GM12878 (cell line): Measurements from ENCODE around the gene OR5T2. TPM values are rescaled to one million over a fixed set of nuclear protein-coding genes. Genes with fewer than 3 reads are reported as not detected.

Experiments used
- EED ChIP-seq: sonication (generic); IDR thresholded peaks from 2 replicates; pipeline ENCODE4 v1.6.1; 2016; ENCODE audit warnings: antibody characterized with exemption, low read depth
- polyA plus RNA-seq, 11 experiments: library from polyadenylated mRNA; depleted of rRNA in 4 of 11; unstranded in 6 of 11; stranded (reverse) in 5 of 11; fragments of >200 nt; fragmentation: Nextera tagmentation in 4 of 11; fragmentation: Illumina TruSeq in 1 of 11; extraction: Ambion mirVana in 4 of 11; extraction: Trizol in 1 of 11; gene quantifications; 1 replicate in 1 of 11; 2 replicates in 10 of 11; pipeline versions ENCODE4 v1.2.1 to v1.2.3, GENCODE V29; 2011 to 2016; ENCODE audit warnings: inconsistent platforms in 2 of 11, missing spikeins in 2 of 11, low read depth in 1 of 11
- total RNA-seq, 4 experiments: library from RNA; depleted of rRNA in 3 of 4; stranded (reverse); fragments of >200 nt in 3 of 4; fragmentation: Illumina TruSeq in 1 of 4; extraction: Trizol in 1 of 4; gene quantifications; 2 replicates each; pipeline versions ENCODE4 v1.2.1 to v1.2.3, GENCODE V29; 2013 to 2021
- TF ChIP-seq, protein P1 (sequence below): fragments of 450-650 bp; formaldehyde crosslinking; IDR thresholded peaks from 2 replicates; pipeline ENCODE4 v1.4.0; 2020; ENCODE audit warnings: mild to moderate bottlenecking, moderate library complexity
- TF ChIP-seq, protein P2 (sequence below): fragments of 450-650 bp; IDR thresholded peaks from 2 replicates; pipeline ENCODE4 v1.6.1; 2017; ENCODE audit warnings: mild to moderate bottlenecking
- TF ChIP-seq, protein P3 (sequence below): fragments of 450-650 bp; formaldehyde crosslinking; IDR thresholded peaks from 2 replicates; pipeline ENCODE4 v1.4.0; 2022; ENCODE audit warnings: mild to moderate bottlenecking, moderate library complexity

The OR5T2 gene
- total and polyA plus RNA-seq, 10 of the 15 experiments (the other 5 are each of a cell fraction or from before 2014, with no cell fraction given) = not detected

DNA sequence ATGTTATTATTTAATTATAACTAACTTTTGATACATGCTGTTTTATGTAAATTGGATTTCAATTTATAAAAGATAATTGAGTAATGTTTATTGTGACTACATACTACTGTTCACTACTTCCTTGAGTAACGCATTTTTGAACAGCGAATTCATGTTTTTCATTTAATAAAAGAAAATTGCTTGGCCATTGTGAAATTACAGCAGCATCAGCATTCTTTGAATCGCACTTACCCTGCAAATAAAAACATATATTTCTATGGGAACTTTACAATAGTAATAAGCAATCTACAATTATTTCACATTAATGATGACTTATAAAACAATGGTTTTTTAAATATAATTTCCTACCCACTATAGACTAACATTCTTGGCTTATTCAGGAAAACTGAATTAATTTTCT, 37.4 kb downstream of the OR5T2 start (continued):
- TF ChIP-seq, protein P1, sequence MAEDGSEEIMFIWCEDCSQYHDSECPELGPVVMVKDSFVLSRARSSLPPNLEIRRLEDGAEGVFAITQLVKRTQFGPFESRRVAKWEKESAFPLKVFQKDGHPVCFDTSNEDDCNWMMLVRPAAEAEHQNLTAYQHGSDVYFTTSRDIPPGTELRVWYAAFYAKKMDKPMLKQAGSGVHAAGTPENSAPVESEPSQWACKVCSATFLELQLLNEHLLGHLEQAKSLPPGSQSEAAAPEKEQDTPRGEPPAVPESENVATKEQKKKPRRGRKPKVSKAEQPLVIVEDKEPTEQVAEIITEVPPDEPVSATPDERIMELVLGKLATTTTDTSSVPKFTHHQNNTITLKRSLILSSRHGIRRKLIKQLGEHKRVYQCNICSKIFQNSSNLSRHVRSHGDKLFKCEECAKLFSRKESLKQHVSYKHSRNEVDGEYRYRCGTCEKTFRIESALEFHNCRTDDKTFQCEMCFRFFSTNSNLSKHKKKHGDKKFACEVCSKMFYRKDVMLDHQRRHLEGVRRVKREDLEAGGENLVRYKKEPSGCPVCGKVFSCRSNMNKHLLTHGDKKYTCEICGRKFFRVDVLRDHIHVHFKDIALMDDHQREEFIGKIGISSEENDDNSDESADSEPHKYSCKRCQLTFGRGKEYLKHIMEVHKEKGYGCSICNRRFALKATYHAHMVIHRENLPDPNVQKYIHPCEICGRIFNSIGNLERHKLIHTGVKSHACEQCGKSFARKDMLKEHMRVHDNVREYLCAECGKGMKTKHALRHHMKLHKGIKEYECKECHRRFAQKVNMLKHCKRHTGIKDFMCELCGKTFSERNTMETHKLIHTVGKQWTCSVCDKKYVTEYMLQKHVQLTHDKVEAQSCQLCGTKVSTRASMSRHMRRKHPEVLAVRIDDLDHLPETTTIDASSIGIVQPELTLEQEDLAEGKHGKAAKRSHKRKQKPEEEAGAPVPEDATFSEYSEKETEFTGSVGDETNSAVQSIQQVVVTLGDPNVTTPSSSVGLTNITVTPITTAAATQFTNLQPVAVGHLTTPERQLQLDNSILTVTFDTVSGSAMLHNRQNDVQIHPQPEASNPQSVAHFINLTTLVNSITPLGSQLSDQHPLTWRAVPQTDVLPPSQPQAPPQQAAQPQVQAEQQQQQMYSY = no peak
- TF ChIP-seq EED = no peak
- TF ChIP-seq, protein P2, sequence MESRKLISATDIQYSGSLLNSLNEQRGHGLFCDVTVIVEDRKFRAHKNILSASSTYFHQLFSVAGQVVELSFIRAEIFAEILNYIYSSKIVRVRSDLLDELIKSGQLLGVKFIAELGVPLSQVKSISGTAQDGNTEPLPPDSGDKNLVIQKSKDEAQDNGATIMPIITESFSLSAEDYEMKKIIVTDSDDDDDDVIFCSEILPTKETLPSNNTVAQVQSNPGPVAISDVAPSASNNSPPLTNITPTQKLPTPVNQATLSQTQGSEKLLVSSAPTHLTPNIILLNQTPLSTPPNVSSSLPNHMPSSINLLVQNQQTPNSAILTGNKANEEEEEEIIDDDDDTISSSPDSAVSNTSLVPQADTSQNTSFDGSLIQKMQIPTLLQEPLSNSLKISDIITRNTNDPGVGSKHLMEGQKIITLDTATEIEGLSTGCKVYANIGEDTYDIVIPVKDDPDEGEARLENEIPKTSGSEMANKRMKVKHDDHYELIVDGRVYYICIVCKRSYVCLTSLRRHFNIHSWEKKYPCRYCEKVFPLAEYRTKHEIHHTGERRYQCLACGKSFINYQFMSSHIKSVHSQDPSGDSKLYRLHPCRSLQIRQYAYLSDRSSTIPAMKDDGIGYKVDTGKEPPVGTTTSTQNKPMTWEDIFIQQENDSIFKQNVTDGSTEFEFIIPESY = no peak
- TF ChIP-seq, protein P3, sequence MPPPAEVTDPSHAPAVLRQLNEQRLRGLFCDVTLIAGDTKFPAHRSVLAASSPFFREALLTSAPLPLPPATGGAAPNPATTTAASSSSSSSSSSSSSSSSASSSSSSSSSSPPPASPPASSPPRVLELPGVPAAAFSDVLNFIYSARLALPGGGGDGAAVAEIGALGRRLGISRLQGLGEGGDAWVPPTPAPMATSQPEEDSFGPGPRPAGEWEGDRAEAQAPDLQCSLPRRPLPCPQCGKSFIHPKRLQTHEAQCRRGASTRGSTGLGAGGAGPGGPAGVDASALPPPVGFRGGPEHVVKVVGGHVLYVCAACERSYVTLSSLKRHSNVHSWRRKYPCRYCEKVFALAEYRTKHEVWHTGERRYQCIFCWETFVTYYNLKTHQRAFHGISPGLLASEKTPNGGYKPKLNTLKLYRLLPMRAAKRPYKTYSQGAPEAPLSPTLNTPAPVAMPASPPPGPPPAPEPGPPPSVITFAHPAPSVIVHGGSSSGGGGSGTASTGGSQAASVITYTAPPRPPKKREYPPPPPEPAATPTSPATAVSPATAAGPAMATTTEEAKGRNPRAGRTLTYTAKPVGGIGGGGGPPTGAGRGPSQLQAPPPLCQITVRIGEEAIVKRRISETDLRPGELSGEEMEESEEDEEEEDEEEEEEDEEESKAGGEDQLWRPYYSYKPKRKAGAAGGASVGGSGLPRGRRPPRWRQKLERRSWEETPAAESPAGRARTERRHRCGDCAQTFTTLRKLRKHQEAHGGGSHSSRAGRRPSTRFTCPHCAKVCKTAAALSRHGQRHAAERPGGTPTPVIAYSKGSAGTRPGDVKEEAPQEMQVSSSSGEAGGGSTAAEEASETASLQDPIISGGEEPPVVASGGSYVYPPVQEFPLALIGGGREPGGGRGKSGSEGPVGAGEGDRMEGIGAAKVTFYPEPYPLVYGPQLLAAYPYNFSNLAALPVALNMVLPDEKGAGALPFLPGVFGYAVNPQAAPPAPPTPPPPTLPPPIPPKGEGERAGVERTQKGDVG (CRISPR knock-in tag) = no peak
